ENCODE results near the gene CCDC68.

GRCh38 chr18:54878659-54879358 lies 80.5 kb downstream of the CCDC68 start:
- TF ChIP-seq CTCF (conservative IDR thresholded peaks at IDR 0.05; ENCODE audit: low read length), result 0 out of 2 replicates have a peak, but pooled peaks have one; percentile 8
- TF ChIP-seq EZH2phosphoT487 (IDR thresholded peaks at IDR 0.05; ENCODE audit: borderline replicate concordance), result no peak

Measured in Loucy (cell line).